Prostate gland (tissue), 2 donors: ENCODE measurements around the gene WDR5B.

Experiments
- CTCF ChIP-seq, 4 experiments: fragments of 200-600 bp in 2 of 4; fragments of 450-650 bp in 2 of 4; sonication (generic) in 2 of 4; IDR thresholded peaks; 1 replicate in 3 of 4; 2 replicates in 1 of 4; pipeline ENCODE4 v1.5.1; 2016 to 2019; ENCODE audit warnings: antibody characterized with exemption in 4 of 4, mild to moderate bottlenecking in 2 of 4, moderate library complexity in 2 of 4
- POLR2A ChIP-seq: fragments of 450-650 bp; IDR thresholded peaks from one replicate; pipeline ENCODE4 v1.6.1; 2016; ENCODE audit warnings: antibody characterized with exemption, mild to moderate bottlenecking
- POLR2AphosphoS5 ChIP-seq: sonication (generic); formaldehyde crosslinking; IDR thresholded peaks from one replicate; pipeline ENCODE4 v1.6.1; 2017; ENCODE audit warnings: antibody characterized with exemption

- TF ChIP-seq POLR2AphosphoS5, result no peak
- no peak for TF ChIP-seq CTCF (IDR thresholded peaks at IDR 0.05)
- TF ChIP-seq POLR2A, result no peak
Measured at GRCh38 chr3:122409446-122409845, 6.4 kb downstream of the WDR5B start.
